Measurements from ENCODE around the gene NPC1L1.

DNA sequence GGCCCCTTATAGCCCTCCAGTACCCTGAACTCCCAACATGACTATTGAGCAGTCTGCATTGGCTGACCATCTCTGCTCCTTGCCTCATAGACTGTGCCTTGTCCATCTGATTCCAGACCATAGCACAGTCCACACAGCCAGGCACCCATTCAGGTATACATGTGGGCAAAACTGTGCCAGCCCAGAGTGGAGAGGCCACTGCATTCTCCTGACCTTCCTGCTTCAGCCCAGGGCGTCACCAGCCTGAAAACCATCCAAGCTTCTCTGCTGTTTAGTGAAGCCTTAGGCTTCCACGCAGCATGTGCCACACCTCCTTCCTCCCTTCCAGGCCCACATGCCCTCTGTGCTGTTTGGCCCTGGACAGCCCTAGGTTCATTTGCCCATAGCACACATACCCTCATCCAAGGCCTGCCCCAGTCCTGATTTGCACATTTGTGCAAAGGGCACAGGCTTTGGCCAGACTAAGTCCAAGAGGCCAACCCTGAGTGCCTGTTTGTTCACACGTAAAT is 22.1 kb upstream of the NPC1L1 start:
- TF ChIP-seq GATA3 (IDR thresholded peaks at IDR 0.05; ENCODE audit: low read depth, low read length) (no peak), GATA2 (IDR thresholded peaks at IDR 0.05; ENCODE audit: low read depth, low read length) (no peak)
